Effector memory CD4-positive, alpha-beta T cell (primary cell): ENCODE measurements around the gene C4orf51.
A peak's percentile ranks its signal among the peaks of the same experiment; 100 is the strongest.

Experiments
- DNase-seq, 3 donors: peaks; one replicate each; pipeline ENCODE4 v3.0.0-alpha.2; 2020
- H3K27ac ChIP-seq: 2 replicates; pipeline ENCODE4 v1.7.0; 2013; ENCODE audit warnings: mild to moderate bottlenecking, low read length, moderate library complexity; ENCODE audit not compliant: insufficient read depth, poor library complexity, severe bottlenecking
- H3K27me3 ChIP-seq: replicated peaks from 2 replicates; pipeline ENCODE4 v1.7.0; 2013; ENCODE audit warnings: mild to moderate bottlenecking, low read length; ENCODE audit not compliant: insufficient read depth, control insufficient read depth, poor library complexity, severe bottlenecking
- H3K36me3 ChIP-seq: 2 replicates; pipeline ENCODE4 v1.7.0; 2013; ENCODE audit warnings: mild to moderate bottlenecking, low read length, moderate library complexity; ENCODE audit not compliant: control insufficient read depth, insufficient read depth
- H3K4me1 ChIP-seq: 2 replicates; pipeline ENCODE4 v1.7.0; 2013; ENCODE audit warnings: low read length, mild to moderate bottlenecking; ENCODE audit not compliant: control insufficient read depth, insufficient read depth, poor library complexity, severe bottlenecking
- H3K4me3 ChIP-seq: 2 replicates; pipeline ENCODE4 v1.7.0; 2013; ENCODE audit warnings: low read length, low read depth, mild to moderate bottlenecking; ENCODE audit not compliant: insufficient read depth, poor library complexity, severe bottlenecking
- H3K9me3 ChIP-seq: 2 replicates; pipeline ENCODE4 v1.7.0; 2013; ENCODE audit warnings: mild to moderate bottlenecking, low read length, moderate library complexity; ENCODE audit not compliant: control insufficient read depth

C4orf51 gene

GRCh38 chr4:145730026-145730425, 50.1 kb downstream of the C4orf51 start:
- Histone ChIP-seq H3K27me3 (no peaks in the 10 kb centered on the region), H3K9me3 (no peaks in the 10 kb centered on the region), H3K4me3 (no peak overlapping the region), H3K4me1 (peaks cover 3% of the 10 kb centered on the region), H3K36me3 (no peaks in the 10 kb centered on the region), H3K27ac (no peak overlapping the region)
- no peak for DNase-seq

- H3K36me3 ChIP-seq: no peaks in the 10 kb centered on the region
- DNase-seq: no peak
- H3K27ac ChIP-seq: no peak overlapping the region
- H3K27me3 ChIP-seq: no peaks in the 10 kb centered on the region
- H3K4me3 ChIP-seq: no peak overlapping the region
- peaks cover 3% of the 10 kb centered on the region for H3K4me1 ChIP-seq
- H3K9me3 ChIP-seq: no peaks in the 10 kb centered on the region
These were observed 51.1 kb downstream of the C4orf51 start for GRCh38 chr4:145731028-145731427.

GRCh38 chr4:145732001-145732815, 52.3 kb downstream of the C4orf51 start:
- Histone ChIP-seq H3K27me3 (no peaks in the 10 kb centered on the region), H3K27ac (no peak overlapping the region), H3K4me3 (peak overlapping the region; percentile 86), H3K4me1 (peaks cover 3% of the 10 kb centered on the region), H3K36me3 (no peaks in the 10 kb centered on the region), H3K9me3 (no peaks in the 10 kb centered on the region)
- DNase-seq: no peak

- Histone ChIP-seq H3K27me3 (no peaks in the 10 kb centered on the region), H3K4me1 (peaks cover 3% of the 10 kb centered on the region), H3K4me3 (peak overlapping the region; percentile 86), H3K9me3 (no peaks in the 10 kb centered on the region), H3K27ac (peak overlapping the region; percentile 64), H3K36me3 (no peaks in the 10 kb centered on the region)
- peak; percentile 55 to 79 (median 67) for DNase-seq
These were observed 53.2 kb downstream of the C4orf51 start for GRCh38 chr4:145732895-145733880.

- Histone ChIP-seq H3K4me3 (no peak overlapping the region), H3K27ac (no peak overlapping the region)
These were observed 54.1 kb downstream of the C4orf51 start for GRCh38 chr4:145734031-145734430.

GRCh38 chr4:145734576-145735346, 54.8 kb downstream of the C4orf51 start:
- no peak for DNase-seq
- no peak overlapping the region for H3K27ac ChIP-seq
- H3K4me1 ChIP-seq: peaks cover 3% of the 10 kb centered on the region
- H3K27me3 ChIP-seq: no peaks in the 10 kb centered on the region
- H3K9me3 ChIP-seq: no peaks in the 10 kb centered on the region
- no peaks in the 10 kb centered on the region for H3K36me3 ChIP-seq
- H3K4me3 ChIP-seq: no peak overlapping the region

More at GRCh38 chr4:145734031-145734430, 54.1 kb downstream of the C4orf51 start:
- H3K27me3 ChIP-seq: no peaks in the 10 kb centered on the region
- no peaks in the 10 kb centered on the region for H3K36me3 ChIP-seq
- H3K4me1 ChIP-seq: peaks cover 3% of the 10 kb centered on the region
- no peaks in the 10 kb centered on the region for H3K9me3 ChIP-seq
- no peak for DNase-seq

- Histone ChIP-seq H3K27me3 (no peaks in the 10 kb centered on the region), H3K9me3 (no peaks in the 10 kb centered on the region), H3K4me1 (peaks cover 3% of the 10 kb centered on the region), H3K36me3 (no peaks in the 10 kb centered on the region), H3K4me3 (no peak overlapping the region), H3K27ac (no peak overlapping the region)
- no peak for DNase-seq
These were observed 55.4 kb downstream of the C4orf51 start for GRCh38 chr4:145735347-145735675.

- H3K9me3 ChIP-seq: no peaks in the 10 kb centered on the region
- H3K27ac ChIP-seq: no peak overlapping the region
- H3K27me3 ChIP-seq: no peaks in the 10 kb centered on the region
- no peaks in the 10 kb centered on the region for H3K36me3 ChIP-seq
- H3K4me1 ChIP-seq: peaks cover 3% of the 10 kb centered on the region
- H3K4me3 ChIP-seq: no peak overlapping the region
- no peak for DNase-seq
These were observed 55.9 kb downstream of the C4orf51 start for GRCh38 chr4:145735827-145736226.

- no peaks in the 10 kb centered on the region for H3K27me3 ChIP-seq
- no peak for DNase-seq
These were observed 56.4 kb downstream of the C4orf51 start for GRCh38 chr4:145736241-145736831.

More at GRCh38 chr4:145736241-145736831, 56.4 kb downstream of the C4orf51 start:
- H3K4me3 ChIP-seq: no peak overlapping the region
- no peaks in the 10 kb centered on the region for H3K9me3 ChIP-seq
- H3K4me1 ChIP-seq: peaks cover 3% of the 10 kb centered on the region
- H3K27ac ChIP-seq: no peak overlapping the region
- no peaks in the 10 kb centered on the region for H3K36me3 ChIP-seq
